ENCODE measurements around the gene TYK2. TPM values are rescaled to one million over a fixed set of nuclear protein-coding genes. Genes with fewer than 3 reads are reported as not detected.
A peak's percentile ranks its signal among the peaks of the same experiment; 100 is the strongest.

TYK2 gene
- total and polyA plus RNA-seq, 9 of the 15 experiments (the other 6 are each of a cell fraction or from before 2014, with no cell fraction given), result 15.0 to 182 (median 85.9) TPM

DNA sequence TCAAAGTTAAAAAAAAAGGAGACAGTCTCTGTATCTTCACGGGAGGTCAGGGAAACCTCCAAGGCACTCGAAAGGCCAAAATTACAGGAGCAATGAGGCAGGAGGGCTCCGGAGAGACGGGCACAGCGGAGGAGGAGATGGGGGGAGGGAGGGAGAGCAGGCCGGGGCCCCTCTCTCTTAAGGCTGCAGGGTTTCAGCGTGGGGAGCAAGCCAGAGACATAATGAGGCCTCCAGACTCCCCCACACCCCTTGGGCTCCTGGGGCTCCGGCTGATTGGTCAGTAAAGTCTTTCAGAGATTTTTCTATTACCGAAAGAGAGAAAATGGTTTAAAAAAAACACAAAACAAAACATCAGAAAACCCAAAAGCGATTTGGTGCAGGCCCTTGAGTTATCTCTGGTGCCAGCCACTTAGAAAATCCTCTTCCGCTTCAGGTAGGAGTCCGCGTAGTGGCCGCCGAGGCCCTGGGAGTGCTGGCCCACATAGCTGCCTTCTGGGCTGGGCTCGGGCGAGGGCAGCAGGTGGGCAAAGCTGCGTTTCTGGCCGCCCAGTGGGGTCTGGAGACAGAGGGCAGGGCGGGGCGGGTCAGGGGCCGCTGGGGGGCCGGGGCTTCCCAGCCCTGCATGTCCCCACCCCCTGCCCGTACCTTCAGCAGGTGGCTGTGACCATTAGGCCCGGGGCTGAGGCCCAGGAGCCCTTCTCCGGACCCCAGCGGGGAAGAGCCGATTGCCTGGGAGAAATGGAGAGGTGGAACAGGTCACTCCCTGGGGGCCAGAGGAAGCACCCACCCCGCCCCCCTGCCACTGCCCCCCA is 63.1 kb downstream of the TYK2 start:
- Histone ChIP-seq H3K9ac (ENCODE audit: insufficient read depth in 1 of 2, low read depth in 2 of 2, low read length in 2 of 2) (peak overlapping the region in 1 of 2 experiments; percentile 96; a peak in 1 of 4 replicates), H3K79me2 (ENCODE audit: control insufficient read depth, insufficient read depth, low read length) (peaks cover 23% of the 10 kb centered on the region), H3K4me3 (no peak overlapping the region), H3K9me3 (replicated peaks; ENCODE audit: control insufficient read depth, insufficient read depth, low read depth, low read length) (no peaks in the 10 kb centered on the region), H3K4me2 (ENCODE audit: insufficient read depth, low read length) (no peak overlapping the region), H3K27ac (ENCODE audit: extremely low read depth, low read depth, low read length) (no peak overlapping the region), H2AFZ (ENCODE audit: low read depth, low read length) (no peak overlapping the region), H3K4me1 (replicated peaks in 1 of 2; ENCODE audit: control insufficient read depth in 2 of 2, insufficient read depth in 2 of 2, low read length in 2 of 2) (peaks cover 16 to 56% of the 10 kb centered on the region in 2 experiments), H3K27me3 (ENCODE audit: control insufficient read depth in 2 of 2, insufficient read depth in 2 of 2, low read length in 2 of 2) (no peaks in the 10 kb centered on the region), H3K9me1 (ENCODE audit: control insufficient read depth, insufficient read depth, low read length) (no peaks in the 10 kb centered on the region), H4K20me1 (replicated peaks; ENCODE audit: control insufficient read depth, insufficient read depth, low read length) (0 out of 2 replicates have a peak, but pooled peaks cover 8% of the 10 kb centered on the region), H3K36me3 (ENCODE audit: control insufficient read depth, insufficient read depth, low read length) (peaks cover 73% of the 10 kb centered on the region; the same call in 2 of the 3 replicates)
- CTCF ChIA-PET (ENCODE audit: low intra/inter-chr PET ratio), result no interaction called here
- POLR2A ChIA-PET, result interaction anchor here (0.6 to 3.3 kb wide), 5 partner anchors 8 to 47 kb away, joined by 3 to 19 read pairs (median 7); partner anchors contain the start of genes ICAM1 and RAVER1
- intact Hi-C loops (cut with micrococcal nuclease), result no loop called here
- peak; percentile 19; the same call in 1 of the 2 replicates for TF ChIP-seq ZBTB7A (IDR thresholded peaks at IDR 0.05; ENCODE audit: borderline replicate concordance, control insufficient read depth, low read depth, low read length)
- TF ChIP-seq, protein P1, sequence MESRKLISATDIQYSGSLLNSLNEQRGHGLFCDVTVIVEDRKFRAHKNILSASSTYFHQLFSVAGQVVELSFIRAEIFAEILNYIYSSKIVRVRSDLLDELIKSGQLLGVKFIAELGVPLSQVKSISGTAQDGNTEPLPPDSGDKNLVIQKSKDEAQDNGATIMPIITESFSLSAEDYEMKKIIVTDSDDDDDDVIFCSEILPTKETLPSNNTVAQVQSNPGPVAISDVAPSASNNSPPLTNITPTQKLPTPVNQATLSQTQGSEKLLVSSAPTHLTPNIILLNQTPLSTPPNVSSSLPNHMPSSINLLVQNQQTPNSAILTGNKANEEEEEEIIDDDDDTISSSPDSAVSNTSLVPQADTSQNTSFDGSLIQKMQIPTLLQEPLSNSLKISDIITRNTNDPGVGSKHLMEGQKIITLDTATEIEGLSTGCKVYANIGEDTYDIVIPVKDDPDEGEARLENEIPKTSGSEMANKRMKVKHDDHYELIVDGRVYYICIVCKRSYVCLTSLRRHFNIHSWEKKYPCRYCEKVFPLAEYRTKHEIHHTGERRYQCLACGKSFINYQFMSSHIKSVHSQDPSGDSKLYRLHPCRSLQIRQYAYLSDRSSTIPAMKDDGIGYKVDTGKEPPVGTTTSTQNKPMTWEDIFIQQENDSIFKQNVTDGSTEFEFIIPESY (CRISPR knock-in tag; IDR thresholded peaks at IDR 0.05), result 0 out of 2 replicates have a peak, but pooled peaks have one; percentile 32
- TF ChIP-seq, protein P2, sequence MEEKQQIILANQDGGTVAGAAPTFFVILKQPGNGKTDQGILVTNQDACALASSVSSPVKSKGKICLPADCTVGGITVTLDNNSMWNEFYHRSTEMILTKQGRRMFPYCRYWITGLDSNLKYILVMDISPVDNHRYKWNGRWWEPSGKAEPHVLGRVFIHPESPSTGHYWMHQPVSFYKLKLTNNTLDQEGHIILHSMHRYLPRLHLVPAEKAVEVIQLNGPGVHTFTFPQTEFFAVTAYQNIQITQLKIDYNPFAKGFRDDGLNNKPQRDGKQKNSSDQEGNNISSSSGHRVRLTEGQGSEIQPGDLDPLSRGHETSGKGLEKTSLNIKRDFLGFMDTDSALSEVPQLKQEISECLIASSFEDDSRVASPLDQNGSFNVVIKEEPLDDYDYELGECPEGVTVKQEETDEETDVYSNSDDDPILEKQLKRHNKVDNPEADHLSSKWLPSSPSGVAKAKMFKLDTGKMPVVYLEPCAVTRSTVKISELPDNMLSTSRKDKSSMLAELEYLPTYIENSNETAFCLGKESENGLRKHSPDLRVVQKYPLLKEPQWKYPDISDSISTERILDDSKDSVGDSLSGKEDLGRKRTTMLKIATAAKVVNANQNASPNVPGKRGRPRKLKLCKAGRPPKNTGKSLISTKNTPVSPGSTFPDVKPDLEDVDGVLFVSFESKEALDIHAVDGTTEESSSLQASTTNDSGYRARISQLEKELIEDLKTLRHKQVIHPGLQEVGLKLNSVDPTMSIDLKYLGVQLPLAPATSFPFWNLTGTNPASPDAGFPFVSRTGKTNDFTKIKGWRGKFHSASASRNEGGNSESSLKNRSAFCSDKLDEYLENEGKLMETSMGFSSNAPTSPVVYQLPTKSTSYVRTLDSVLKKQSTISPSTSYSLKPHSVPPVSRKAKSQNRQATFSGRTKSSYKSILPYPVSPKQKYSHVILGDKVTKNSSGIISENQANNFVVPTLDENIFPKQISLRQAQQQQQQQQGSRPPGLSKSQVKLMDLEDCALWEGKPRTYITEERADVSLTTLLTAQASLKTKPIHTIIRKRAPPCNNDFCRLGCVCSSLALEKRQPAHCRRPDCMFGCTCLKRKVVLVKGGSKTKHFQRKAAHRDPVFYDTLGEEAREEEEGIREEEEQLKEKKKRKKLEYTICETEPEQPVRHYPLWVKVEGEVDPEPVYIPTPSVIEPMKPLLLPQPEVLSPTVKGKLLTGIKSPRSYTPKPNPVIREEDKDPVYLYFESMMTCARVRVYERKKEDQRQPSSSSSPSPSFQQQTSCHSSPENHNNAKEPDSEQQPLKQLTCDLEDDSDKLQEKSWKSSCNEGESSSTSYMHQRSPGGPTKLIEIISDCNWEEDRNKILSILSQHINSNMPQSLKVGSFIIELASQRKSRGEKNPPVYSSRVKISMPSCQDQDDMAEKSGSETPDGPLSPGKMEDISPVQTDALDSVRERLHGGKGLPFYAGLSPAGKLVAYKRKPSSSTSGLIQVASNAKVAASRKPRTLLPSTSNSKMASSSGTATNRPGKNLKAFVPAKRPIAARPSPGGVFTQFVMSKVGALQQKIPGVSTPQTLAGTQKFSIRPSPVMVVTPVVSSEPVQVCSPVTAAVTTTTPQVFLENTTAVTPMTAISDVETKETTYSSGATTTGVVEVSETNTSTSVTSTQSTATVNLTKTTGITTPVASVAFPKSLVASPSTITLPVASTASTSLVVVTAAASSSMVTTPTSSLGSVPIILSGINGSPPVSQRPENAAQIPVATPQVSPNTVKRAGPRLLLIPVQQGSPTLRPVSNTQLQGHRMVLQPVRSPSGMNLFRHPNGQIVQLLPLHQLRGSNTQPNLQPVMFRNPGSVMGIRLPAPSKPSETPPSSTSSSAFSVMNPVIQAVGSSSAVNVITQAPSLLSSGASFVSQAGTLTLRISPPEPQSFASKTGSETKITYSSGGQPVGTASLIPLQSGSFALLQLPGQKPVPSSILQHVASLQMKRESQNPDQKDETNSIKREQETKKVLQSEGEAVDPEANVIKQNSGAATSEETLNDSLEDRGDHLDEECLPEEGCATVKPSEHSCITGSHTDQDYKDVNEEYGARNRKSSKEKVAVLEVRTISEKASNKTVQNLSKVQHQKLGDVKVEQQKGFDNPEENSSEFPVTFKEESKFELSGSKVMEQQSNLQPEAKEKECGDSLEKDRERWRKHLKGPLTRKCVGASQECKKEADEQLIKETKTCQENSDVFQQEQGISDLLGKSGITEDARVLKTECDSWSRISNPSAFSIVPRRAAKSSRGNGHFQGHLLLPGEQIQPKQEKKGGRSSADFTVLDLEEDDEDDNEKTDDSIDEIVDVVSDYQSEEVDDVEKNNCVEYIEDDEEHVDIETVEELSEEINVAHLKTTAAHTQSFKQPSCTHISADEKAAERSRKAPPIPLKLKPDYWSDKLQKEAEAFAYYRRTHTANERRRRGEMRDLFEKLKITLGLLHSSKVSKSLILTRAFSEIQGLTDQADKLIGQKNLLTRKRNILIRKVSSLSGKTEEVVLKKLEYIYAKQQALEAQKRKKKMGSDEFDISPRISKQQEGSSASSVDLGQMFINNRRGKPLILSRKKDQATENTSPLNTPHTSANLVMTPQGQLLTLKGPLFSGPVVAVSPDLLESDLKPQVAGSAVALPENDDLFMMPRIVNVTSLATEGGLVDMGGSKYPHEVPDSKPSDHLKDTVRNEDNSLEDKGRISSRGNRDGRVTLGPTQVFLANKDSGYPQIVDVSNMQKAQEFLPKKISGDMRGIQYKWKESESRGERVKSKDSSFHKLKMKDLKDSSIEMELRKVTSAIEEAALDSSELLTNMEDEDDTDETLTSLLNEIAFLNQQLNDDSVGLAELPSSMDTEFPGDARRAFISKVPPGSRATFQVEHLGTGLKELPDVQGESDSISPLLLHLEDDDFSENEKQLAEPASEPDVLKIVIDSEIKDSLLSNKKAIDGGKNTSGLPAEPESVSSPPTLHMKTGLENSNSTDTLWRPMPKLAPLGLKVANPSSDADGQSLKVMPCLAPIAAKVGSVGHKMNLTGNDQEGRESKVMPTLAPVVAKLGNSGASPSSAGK (IDR thresholded peaks at IDR 0.05), result no peak
- no peak for DNase-seq (ENCODE audit: extremely low read depth in 1 of 4, low spot score in 3 of 4)
- ATAC-seq, result no peak
- no TSS peak for BruUV-seq (replicated peaks)
- in situ Hi-C loops (cut with MboI), result no loop called here
- no peak for FAIRE-seq
- 80% methylated on average over 16 of the region's 29 CpGs for WGBS (ENCODE audit: insufficient coverage, low coverage, missing lambda C conversion rate)

All from K562 (cell line).